IPS-11a (cell line): ENCODE measurements around the gene SFT2D3.
"Not testable (repeated sequence)": the region's sequence is repeated elsewhere in the genome, so short reads cannot be mapped to it uniquely, and the experiment has no call there.

ENCODE experiments used
- H3K4me3 ChIP-seq: one replicate; pipeline ENCODE4 v1.5.1; 2013; ENCODE audit warnings: low read depth, low read length, control low read depth

The SFT2D3 gene

DNA sequence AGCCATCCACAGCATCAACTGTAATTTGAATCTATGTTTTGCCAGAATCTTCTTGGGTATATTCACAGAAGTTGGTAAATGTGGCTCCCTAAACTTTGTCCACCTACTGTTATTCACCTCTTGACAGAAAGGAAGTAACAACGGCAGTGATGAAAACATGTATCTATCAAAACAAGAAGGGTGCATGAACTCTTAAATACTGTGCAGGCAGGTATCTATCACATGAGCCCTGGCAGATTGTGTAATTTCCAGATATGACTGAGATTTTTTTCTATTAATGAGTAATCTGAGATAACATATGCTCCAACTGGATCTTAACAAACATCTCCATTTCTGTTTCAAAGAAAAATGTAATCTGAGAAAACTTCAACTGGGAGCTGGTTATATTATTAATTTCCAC is 36.6 kb downstream of the SFT2D3 start:
- H3K4me3 ChIP-seq, result no peak overlapping the region

DNA sequence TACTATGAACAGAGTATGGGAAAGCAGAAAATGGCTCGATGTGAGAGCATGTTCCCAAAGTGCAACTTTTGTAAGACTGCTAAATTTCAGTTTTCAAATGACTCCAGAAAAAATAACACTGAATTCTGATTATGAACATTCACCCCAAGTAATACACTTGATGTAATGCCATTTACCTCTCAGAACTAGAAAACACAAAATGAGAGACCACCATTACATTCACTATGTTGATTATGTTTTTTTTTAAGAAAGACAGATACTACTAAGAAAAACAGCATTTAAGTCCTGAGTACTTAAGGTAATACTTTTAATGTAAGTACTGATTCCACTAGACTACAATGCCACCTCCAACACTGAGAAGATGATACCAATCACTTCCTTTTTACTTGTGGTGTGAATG is 38.5 kb downstream of the SFT2D3 start:
- no peak overlapping the region for H3K4me3 ChIP-seq

DNA sequence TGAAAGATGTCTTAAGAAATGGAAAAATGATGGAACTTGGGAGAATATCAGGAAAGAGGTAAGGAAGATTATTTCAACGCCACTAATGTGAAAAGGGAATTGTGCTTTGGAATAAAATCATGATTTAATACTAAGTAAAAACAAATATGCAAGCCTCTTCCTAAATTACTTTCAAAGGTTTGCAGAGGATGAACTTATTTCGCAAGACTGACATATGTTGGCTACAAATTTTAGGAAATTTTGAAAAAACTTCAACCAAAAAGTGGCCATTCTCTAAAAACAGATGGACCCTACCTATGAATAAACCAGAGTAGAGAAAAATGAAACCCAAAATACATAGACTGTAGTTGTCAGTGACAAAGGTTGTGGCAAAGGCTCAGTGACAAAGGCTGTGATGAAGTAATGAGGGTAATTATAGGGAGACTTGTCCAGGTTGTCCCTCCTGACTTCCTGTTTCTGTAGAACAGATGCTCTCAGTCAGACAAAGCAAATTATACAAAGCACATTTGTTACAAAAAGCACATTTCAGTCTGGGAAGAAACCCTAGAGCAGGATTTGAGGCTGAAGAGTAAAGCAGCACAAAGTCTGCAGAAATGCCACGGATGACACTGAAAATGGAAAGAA is 39.5 kb downstream of the SFT2D3 start:
- H3K4me3 ChIP-seq, result no peak overlapping the region

DNA sequence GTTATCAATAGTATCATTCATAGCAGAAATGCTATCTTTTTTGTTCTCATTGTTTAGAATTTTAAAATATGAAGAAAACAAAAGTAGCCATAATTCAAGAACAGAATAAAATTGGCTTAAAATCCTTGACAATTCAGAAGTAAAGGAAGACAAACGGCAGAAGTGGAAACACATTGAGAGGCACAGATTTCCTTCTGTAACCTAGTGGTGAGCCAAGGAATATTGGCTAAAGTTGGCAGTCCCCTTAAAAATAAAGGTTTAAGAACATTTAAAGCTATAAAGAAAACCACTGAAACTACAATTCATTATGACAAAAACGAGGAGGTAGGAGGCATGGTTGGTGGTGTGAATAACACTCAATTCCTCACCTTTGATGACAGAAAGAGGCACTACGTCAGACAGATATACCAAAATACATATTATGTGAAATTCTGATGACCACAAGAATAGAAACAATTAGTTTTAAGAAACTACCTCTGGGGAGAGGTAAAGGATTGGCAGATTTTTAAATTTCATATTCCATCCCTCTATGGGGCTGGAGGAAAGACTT is 42.3 kb downstream of the SFT2D3 start:
- H3K4me3 ChIP-seq, result no peak overlapping the region

DNA sequence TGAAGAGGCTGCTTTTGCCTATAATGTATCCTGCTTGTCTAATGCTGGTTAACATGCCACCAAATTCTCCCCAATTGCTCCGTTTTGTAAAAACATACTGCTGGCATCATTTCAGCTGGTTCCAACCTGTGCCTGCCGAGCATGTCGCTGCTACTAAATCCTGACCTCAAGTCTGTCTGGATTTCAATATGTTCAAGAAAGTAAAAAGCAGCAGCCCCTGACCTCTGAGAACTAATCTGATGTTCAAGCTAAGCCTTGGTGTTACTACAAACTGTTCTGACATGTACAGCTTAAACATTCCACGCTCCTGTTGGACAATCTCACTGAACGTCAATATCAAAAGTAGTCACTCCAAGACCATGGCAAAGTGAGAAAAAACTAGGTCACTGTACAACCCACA is 46.3 kb downstream of the SFT2D3 start:
- H3K4me3 ChIP-seq, result no peak overlapping the region

DNA sequence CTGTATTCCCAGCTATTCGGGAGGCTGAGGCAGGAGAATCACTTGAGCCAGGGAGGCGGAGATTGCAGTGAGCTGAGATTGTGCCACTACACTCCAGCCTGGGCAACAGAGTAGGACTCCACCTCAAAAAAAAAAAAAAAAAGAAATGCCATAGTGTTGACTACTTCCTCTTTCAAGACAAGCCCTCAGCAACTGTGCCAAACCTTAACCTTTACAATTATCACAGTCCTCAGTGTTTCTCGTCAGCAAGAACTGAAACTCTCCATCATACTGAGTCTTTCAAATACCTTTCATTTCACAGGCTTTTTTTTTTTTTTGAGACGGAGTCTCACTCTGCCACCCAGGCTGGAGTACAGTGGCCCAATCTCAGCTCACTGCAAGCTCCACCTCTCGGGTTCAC is 48.2 kb downstream of the SFT2D3 start:
- H3K4me3 ChIP-seq, result not testable (repeated sequence)

DNA sequence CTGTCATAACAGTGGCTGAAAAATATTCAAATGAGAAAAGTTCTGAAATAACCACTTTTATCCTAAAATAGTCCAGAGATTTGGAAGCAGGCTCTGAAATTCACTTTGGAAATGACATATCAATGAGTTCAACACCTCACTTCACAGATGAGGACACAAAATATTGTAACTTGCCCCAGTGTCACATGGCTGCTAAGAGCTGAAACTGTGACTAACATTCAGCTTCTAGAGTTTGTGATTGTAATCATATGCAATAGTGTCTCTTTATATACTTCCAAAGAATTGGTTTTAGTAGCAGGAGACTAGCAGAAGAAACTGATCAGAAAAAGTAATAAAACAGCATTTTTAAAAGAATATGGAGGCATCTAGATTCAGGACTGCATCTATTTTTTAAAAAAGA is 52.1 kb downstream of the SFT2D3 start:
- no peak overlapping the region for H3K4me3 ChIP-seq

DNA sequence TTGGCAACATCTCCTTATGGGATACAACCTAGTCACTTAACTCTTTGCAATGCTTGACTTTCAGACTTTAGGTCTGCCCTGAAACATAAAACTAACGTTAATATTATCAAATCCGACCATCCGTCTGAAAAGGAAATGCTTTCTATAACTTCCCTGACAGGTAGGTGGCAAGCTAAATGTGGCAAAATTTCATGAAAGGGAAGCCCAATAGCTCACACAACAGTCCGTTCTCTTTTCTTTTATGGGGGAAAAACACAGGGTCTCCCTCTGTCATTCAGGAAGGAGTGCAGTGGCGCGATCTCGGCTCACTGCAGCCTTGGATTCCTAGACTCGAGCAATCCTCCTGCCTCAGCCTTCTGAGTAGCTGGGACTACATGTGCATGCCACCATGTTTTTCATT is 52.9 kb downstream of the SFT2D3 start:
- no peak overlapping the region for H3K4me3 ChIP-seq
